ENCODE data around the gene OAS3. TPM values are rescaled to one million over a fixed set of nuclear protein-coding genes. Genes with fewer than 3 reads are reported as not detected.
A peak's percentile ranks its signal among the peaks of the same experiment; 100 is the strongest.
"Not testable (repeated sequence)": the region's sequence is repeated elsewhere in the genome, so short reads cannot be mapped to it uniquely, and the experiment has no call there.

The OAS3 gene
- 10.0 TPM for total RNA-seq

GRCh38 chr12:112937741-112938719 is at the start of gene OAS3:
Gene OAS3 (plus strand): TSS chr12:112938474. CDS start chr12:112938531, 57 bp downstream.
- ATAC-seq (peak; percentile 98), DNase-seq (ENCODE audit: low spot score) (peak; percentile 93)
- intact Hi-C loops (cut with DNase I) = no loop called here

- intact Hi-C loops (cut with DNase I) = no loop called here
- DNase-seq (ENCODE audit: low spot score) (no peak), ATAC-seq (peak; percentile 39)
These were observed 46.9 kb upstream of the OAS3 start for GRCh38 chr12:112891093-112892024.

- intact Hi-C loops (cut with DNase I) = no loop called here
- no peak for ATAC-seq
- no peak for DNase-seq (ENCODE audit: low spot score)
These were observed 45.4 kb upstream of the OAS3 start for GRCh38 chr12:112892856-112893255.

GRCh38 chr12:112894128-112894527 is 44.1 kb upstream of the OAS3 start:
- no peak for DNase-seq (ENCODE audit: low spot score)
- intact Hi-C loops (cut with DNase I) = no loop called here
- ATAC-seq = no peak

GRCh38 chr12:112898380-112898779 is 39.9 kb upstream of the OAS3 start:
- no peak for DNase-seq (ENCODE audit: low spot score)
- intact Hi-C loops (cut with DNase I) = no loop called here
- ATAC-seq = no peak

- intact Hi-C loops (cut with DNase I) = no loop called here
- DNase-seq (ENCODE audit: low spot score) (no peak), ATAC-seq (no peak)
These were observed 37.8 kb upstream of the OAS3 start for GRCh38 chr12:112900298-112901145.

GRCh38 chr12:112901271-112901670 is 37.0 kb upstream of the OAS3 start:
- intact Hi-C loops (cut with DNase I) = no loop called here
- DNase-seq (ENCODE audit: low spot score) (no peak), ATAC-seq (no peak)

- intact Hi-C loops (cut with DNase I) = no loop called here
- DNase-seq (ENCODE audit: low spot score) = no peak
- ATAC-seq = peak; percentile 27
These were observed 33.7 kb upstream of the OAS3 start for GRCh38 chr12:112904571-112904970.

GRCh38 chr12:112905451-112906089 is 32.7 kb upstream of the OAS3 start:
- intact Hi-C loops (cut with DNase I) = no loop called here
- no peak for DNase-seq (ENCODE audit: low spot score)
- no peak for ATAC-seq

GRCh38 chr12:112906712-112907414 is 31.4 kb upstream of the OAS3 start, which contains the start of gene OAS1:
Gene OAS1 (plus strand): TSS chr12:112906962. CDS start chr12:112907040, 78 bp downstream.
- intact Hi-C loops (cut with DNase I) = no loop called here
- ATAC-seq = peak; percentile 94
- DNase-seq (ENCODE audit: low spot score) = no peak

- intact Hi-C loops (cut with DNase I) = no loop called here
- ATAC-seq (peak; percentile 72), DNase-seq (ENCODE audit: low spot score) (no peak)
These were observed 30.7 kb upstream of the OAS3 start for GRCh38 chr12:112907415-112908157.

GRCh38 chr12:112908548-112908947 is 29.7 kb upstream of the OAS3 start:
- no peak for ATAC-seq
- intact Hi-C loops (cut with DNase I) = no loop called here

GRCh38 chr12:112909693-112910092 is 28.6 kb upstream of the OAS3 start:
- DNase-seq (ENCODE audit: low spot score) (no peak), ATAC-seq (no peak)
- intact Hi-C loops (cut with DNase I) = no loop called here

More at GRCh38 chr12:112908548-112908947, 29.7 kb upstream of the OAS3 start:
- DNase-seq (ENCODE audit: low spot score) = no peak

- intact Hi-C loops (cut with DNase I) = no loop called here
- DNase-seq (ENCODE audit: low spot score) = no peak
- ATAC-seq = no peak
These were observed 25.1 kb upstream of the OAS3 start for GRCh38 chr12:112913038-112913688.

- intact Hi-C loops (cut with DNase I); DNase-seq (ENCODE audit: low spot score); ATAC-seq: not testable (repeated sequence)
These were observed 24.4 kb upstream of the OAS3 start for GRCh38 chr12:112913888-112914287.

- DNase-seq (ENCODE audit: low spot score) (no peak), ATAC-seq (peak; percentile 87)
- intact Hi-C loops (cut with DNase I) = no loop called here
These were observed 22.0 kb upstream of the OAS3 start for GRCh38 chr12:112916270-112916669.
